HG02852 (cell line): Measurements from ENCODE around the gene PLA2G4E.

ENCODE experiments used
- ATAC-seq: cut with Tn5 transposase; IDR thresholded peaks from one replicate; pipeline ENCODE4 v1.9.1; 2021; ENCODE audit warnings: mild to moderate bottlenecking, moderate library complexity; ENCODE audit not compliant: unreplicated experiment

The PLA2G4E gene

GRCh38 chr15:42020713-42021273 lies at the start of gene PLA2G4E:
Gene PLA2G4E (minus strand): TSS chr15:42021042. CDS start chr15:42021030, 12 bp downstream.
- ATAC-seq = no peak

GRCh38 chr15:42070279-42070975 lies 49.6 kb upstream of the PLA2G4E start:
- no peak for ATAC-seq

- ATAC-seq = no peak
Measured at GRCh38 chr15:42069496-42070278, 48.8 kb upstream of the PLA2G4E start.

GRCh38 chr15:42069025-42069424 lies 48.2 kb upstream of the PLA2G4E start:
- ATAC-seq = no peak

GRCh38 chr15:42068601-42069000 lies 47.8 kb upstream of the PLA2G4E start:
- no peak for ATAC-seq

GRCh38 chr15:42066764-42067415 lies 46.0 kb upstream of the PLA2G4E start:
- no peak for ATAC-seq

- ATAC-seq = no peak
Measured at GRCh38 chr15:42065468-42065867, 44.6 kb upstream of the PLA2G4E start.

- ATAC-seq = no peak
Measured at GRCh38 chr15:42065033-42065432, 44.2 kb upstream of the PLA2G4E start.

GRCh38 chr15:42064271-42064670 lies 43.4 kb upstream of the PLA2G4E start:
- no peak for ATAC-seq

GRCh38 chr15:42063122-42063848 lies 42.4 kb upstream of the PLA2G4E start:
- no peak for ATAC-seq

- ATAC-seq = no peak
Measured at GRCh38 chr15:42062284-42062806, 41.5 kb upstream of the PLA2G4E start.

GRCh38 chr15:42060797-42061196 lies 40.0 kb upstream of the PLA2G4E start:
- ATAC-seq = no peak

GRCh38 chr15:42060477-42060763 lies 39.6 kb upstream of the PLA2G4E start:
- no peak for ATAC-seq

- no peak for ATAC-seq
Measured at GRCh38 chr15:42059661-42060476, 39.0 kb upstream of the PLA2G4E start.

- no peak for ATAC-seq
Measured at GRCh38 chr15:42058791-42059190, 37.9 kb upstream of the PLA2G4E start.

- no peak for ATAC-seq
Measured at GRCh38 chr15:42057799-42058646, 37.2 kb upstream of the PLA2G4E start.

- no peak for ATAC-seq
Measured at GRCh38 chr15:42056934-42057798, 36.3 kb upstream of the PLA2G4E start.

GRCh38 chr15:42053914-42054313 lies 33.1 kb upstream of the PLA2G4E start:
- ATAC-seq = no peak
